Activated T-helper 1 cell treated with anti-CD3 and anti-CD28 coated beads, Interleukin-12 subunit alpha, Interleukin-12 subunit beta, Interleukin-2, Interleukin-4 antibody, amounts not matched to agents 30 ng/mL and 10 ng/mL and 1 ng/mL, durations not matched to agents 14 hours and 24 hours and 36 hours (primary cell): ENCODE results near the gene ALDH1A3. TPM values are rescaled to one million over a fixed set of nuclear protein-coding genes. Genes with fewer than 3 reads are reported as not detected.

Experiments used
- DNase-seq: peaks from one replicate; pipeline ENCODE4 v3.0.0; 2021; ENCODE audit warnings: low spot score
- H3K27ac Mint-ChIP-seq: one replicate; pipeline ENCODE4 v1.8.0; 2021; ENCODE audit warnings: mild to moderate bottlenecking, mixed read lengths
- H3K27me3 Mint-ChIP-seq: one replicate; pipeline ENCODE4 v1.8.0; 2022; ENCODE audit warnings: mild to moderate bottlenecking, moderate library complexity, mixed read lengths; ENCODE audit not compliant: insufficient read depth
- H3K36me3 Mint-ChIP-seq: one replicate; pipeline ENCODE4 v1.8.0; 2021; ENCODE audit warnings: low read depth, mixed read lengths
- H3K4me1 Mint-ChIP-seq: one replicate; pipeline ENCODE4 v1.8.0; 2021; ENCODE audit warnings: low read depth, mixed read lengths
- H3K4me3 Mint-ChIP-seq: one replicate; pipeline ENCODE4 v1.8.0; 2021; ENCODE audit warnings: mild to moderate bottlenecking, moderate library complexity, mixed read lengths
- H3K9me3 Mint-ChIP-seq: one replicate; pipeline ENCODE4 v1.8.0; 2021; ENCODE audit warnings: mixed read lengths
- intact Hi-C: fragments of 100-400 bp; cut with micrococcal nuclease; formaldehyde crosslinking; loops from one replicate; pipeline ENCODE4 v1.15.1; 2024
- total RNA-seq: library from RNA; stranded (reverse); gene quantifications from 2 replicates; pipeline ENCODE4 v1.2.3, GENCODE V29; 2022

The ALDH1A3 gene
- total RNA-seq, 1 donor from 2014 or later: not detected

- peaks cover 59% of the 10 kb centered on the region for H3K27me3 Mint-ChIP-seq
- H3K4me1 Mint-ChIP-seq: peaks cover 17% of the 10 kb centered on the region
- no peaks in the 10 kb centered on the region for H3K36me3 Mint-ChIP-seq
- peak overlapping the region; percentile 76 for H3K4me3 Mint-ChIP-seq
- DNase-seq: no peak
- H3K27ac Mint-ChIP-seq: no peak overlapping the region
- intact Hi-C loops: loop anchor here (2.0 to 5.0 kb wide), 3 partner anchors 292 to 358 kb away; partner anchors contain the start of genes CHSY1 and SELENOS
- H3K9me3 Mint-ChIP-seq: no peaks in the 10 kb centered on the region
These were observed 40.1 kb downstream of the ALDH1A3 start for GRCh38 chr15:100919481-100920405.

- intact Hi-C loops: no loop called here
- H3K9me3 Mint-ChIP-seq: no peaks in the 10 kb centered on the region
- no peak overlapping the region for H3K27ac Mint-ChIP-seq
- peaks cover 59% of the 10 kb centered on the region for H3K27me3 Mint-ChIP-seq
- H3K4me1 Mint-ChIP-seq: peaks cover 17% of the 10 kb centered on the region
- DNase-seq: no peak
- H3K4me3 Mint-ChIP-seq: peak overlapping the region; percentile 76
- H3K36me3 Mint-ChIP-seq: no peaks in the 10 kb centered on the region
These were observed 41.0 kb downstream of the ALDH1A3 start for GRCh38 chr15:100920516-100921135.

- no peak for DNase-seq
- H3K27ac Mint-ChIP-seq: no peak overlapping the region
- peak overlapping the region; percentile 23 for H3K4me3 Mint-ChIP-seq
- intact Hi-C loops: no loop called here
- no peaks in the 10 kb centered on the region for H3K9me3 Mint-ChIP-seq
- peaks cover 17% of the 10 kb centered on the region for H3K4me1 Mint-ChIP-seq
- H3K27me3 Mint-ChIP-seq: peaks cover 46% of the 10 kb centered on the region
- no peaks in the 10 kb centered on the region for H3K36me3 Mint-ChIP-seq
These were observed 42.8 kb downstream of the ALDH1A3 start for GRCh38 chr15:100922192-100923040.

- peaks cover 44% of the 10 kb centered on the region for H3K27me3 Mint-ChIP-seq
- no peak overlapping the region for H3K4me3 Mint-ChIP-seq
- DNase-seq: no peak
- H3K4me1 Mint-ChIP-seq: peaks cover 17% of the 10 kb centered on the region
- intact Hi-C loops: no loop called here
- H3K36me3 Mint-ChIP-seq: no peaks in the 10 kb centered on the region
- H3K27ac Mint-ChIP-seq: no peak overlapping the region
- no peaks in the 10 kb centered on the region for H3K9me3 Mint-ChIP-seq
These were observed 43.4 kb downstream of the ALDH1A3 start for GRCh38 chr15:100923076-100923475.

- H3K9me3 Mint-ChIP-seq: no peaks in the 10 kb centered on the region
- H3K4me3 Mint-ChIP-seq: no peak overlapping the region
- peaks cover 12% of the 10 kb centered on the region for H3K4me1 Mint-ChIP-seq
- peaks cover 37% of the 10 kb centered on the region for H3K27me3 Mint-ChIP-seq
- intact Hi-C loops: no loop called here
- H3K36me3 Mint-ChIP-seq: no peaks in the 10 kb centered on the region
- DNase-seq: no peak
- H3K27ac Mint-ChIP-seq: no peak overlapping the region
These were observed 44.3 kb downstream of the ALDH1A3 start for GRCh38 chr15:100923902-100924301.

DNA sequence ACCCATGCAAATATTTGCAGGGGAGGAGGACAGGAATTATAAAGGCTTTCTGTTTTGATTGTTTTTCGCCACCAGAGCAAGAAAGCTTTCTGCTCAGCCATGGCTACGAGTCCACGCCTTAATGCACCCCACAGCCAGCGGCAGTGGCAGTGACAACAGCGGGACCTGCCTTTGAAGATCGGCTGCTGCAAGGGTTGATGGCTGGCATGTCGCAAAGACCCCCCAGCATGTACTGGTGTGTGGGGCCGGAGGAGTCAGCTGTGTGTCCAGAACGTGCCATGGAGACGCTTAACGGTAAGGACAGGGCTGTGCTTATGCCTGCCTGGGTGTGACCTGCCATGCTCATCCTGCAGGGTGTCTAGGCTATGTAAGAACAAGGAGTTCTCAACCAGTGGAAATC lies 44.8 kb downstream of the ALDH1A3 start:
- H3K4me3 Mint-ChIP-seq: no peak overlapping the region
- H3K27me3 Mint-ChIP-seq: peaks cover 37% of the 10 kb centered on the region
- no peak overlapping the region for H3K27ac Mint-ChIP-seq
- no peaks in the 10 kb centered on the region for H3K36me3 Mint-ChIP-seq
- no peak for DNase-seq
- H3K4me1 Mint-ChIP-seq: peaks cover 12% of the 10 kb centered on the region
- intact Hi-C loops: no loop called here
- no peaks in the 10 kb centered on the region for H3K9me3 Mint-ChIP-seq

DNA sequence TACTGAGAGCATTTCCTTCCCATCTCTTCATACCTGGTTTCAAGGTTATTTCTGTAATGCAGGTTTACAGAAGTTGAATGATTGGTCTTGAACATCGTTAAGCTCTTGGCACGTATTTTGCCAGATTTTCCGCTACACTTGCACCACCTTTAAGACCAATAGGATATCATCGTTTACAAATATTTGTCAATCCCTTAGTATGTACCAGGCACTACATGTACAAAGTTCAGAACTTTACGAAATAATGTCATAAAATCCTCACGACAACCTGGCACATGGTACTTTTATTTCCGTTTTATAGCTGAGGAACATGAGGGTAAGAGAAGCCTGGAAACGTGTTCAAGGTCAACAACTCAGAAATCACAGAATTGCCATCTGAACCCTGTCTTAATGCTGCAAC lies 45.8 kb downstream of the ALDH1A3 start:
- no peak for DNase-seq
- peaks cover 30% of the 10 kb centered on the region for H3K27me3 Mint-ChIP-seq
- no peak overlapping the region for H3K27ac Mint-ChIP-seq
- no peaks in the 10 kb centered on the region for H3K9me3 Mint-ChIP-seq
- no peak overlapping the region for H3K4me3 Mint-ChIP-seq
- intact Hi-C loops: no loop called here
- no peaks in the 10 kb centered on the region for H3K36me3 Mint-ChIP-seq
- H3K4me1 Mint-ChIP-seq: peaks cover 12% of the 10 kb centered on the region

DNA sequence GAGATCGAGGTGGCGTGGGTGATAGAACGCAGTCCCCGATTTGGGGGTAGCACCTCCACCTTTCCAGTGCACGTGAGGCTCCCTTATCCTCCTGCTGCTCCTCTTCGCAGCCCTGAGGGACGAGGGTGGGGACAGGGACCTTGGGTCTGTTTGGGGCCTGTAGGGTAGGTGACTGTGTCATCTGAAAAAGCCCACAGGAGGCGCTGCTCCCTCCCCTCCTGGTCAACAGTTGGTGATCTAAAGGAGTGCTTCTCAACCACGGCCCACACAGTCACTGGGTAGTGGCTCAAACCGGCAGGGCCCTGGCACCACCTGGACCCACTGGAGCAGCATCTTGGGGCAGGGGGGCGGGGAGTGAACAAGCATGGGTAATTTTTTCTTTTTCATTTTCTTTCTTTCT lies 46.6 kb downstream of the ALDH1A3 start:
- intact Hi-C loops: no loop called here
- DNase-seq: no peak
- Mint-ChIP-seq H3K4me3 (no peak overlapping the region), H3K4me1 (peaks cover 12% of the 10 kb centered on the region), H3K36me3 (no peaks in the 10 kb centered on the region), H3K27me3 (peaks cover 23% of the 10 kb centered on the region), H3K27ac (no peak overlapping the region), H3K9me3 (no peaks in the 10 kb centered on the region)

GRCh38 chr15:100926971-100927756 lies 47.5 kb downstream of the ALDH1A3 start:
- no peak for DNase-seq

GRCh38 chr15:100928632-100929280 lies 49.1 kb downstream of the ALDH1A3 start:
- intact Hi-C loops: no loop called here
- Mint-ChIP-seq H3K4me3 (no peak overlapping the region), H3K9me3 (no peaks in the 10 kb centered on the region), H3K27ac (no peak overlapping the region), H3K36me3 (no peaks in the 10 kb centered on the region), H3K4me1 (no peaks in the 10 kb centered on the region), H3K27me3 (peaks cover 7% of the 10 kb centered on the region)
- DNase-seq: no peak

More at GRCh38 chr15:100926971-100927756, 47.5 kb downstream of the ALDH1A3 start:
- Mint-ChIP-seq H3K4me3 (no peak overlapping the region), H3K4me1 (peaks cover 7% of the 10 kb centered on the region), H3K27ac (no peak overlapping the region), H3K27me3 (peaks cover 17% of the 10 kb centered on the region), H3K36me3 (no peaks in the 10 kb centered on the region), H3K9me3 (no peaks in the 10 kb centered on the region)
- intact Hi-C loops: no loop called here

DNA sequence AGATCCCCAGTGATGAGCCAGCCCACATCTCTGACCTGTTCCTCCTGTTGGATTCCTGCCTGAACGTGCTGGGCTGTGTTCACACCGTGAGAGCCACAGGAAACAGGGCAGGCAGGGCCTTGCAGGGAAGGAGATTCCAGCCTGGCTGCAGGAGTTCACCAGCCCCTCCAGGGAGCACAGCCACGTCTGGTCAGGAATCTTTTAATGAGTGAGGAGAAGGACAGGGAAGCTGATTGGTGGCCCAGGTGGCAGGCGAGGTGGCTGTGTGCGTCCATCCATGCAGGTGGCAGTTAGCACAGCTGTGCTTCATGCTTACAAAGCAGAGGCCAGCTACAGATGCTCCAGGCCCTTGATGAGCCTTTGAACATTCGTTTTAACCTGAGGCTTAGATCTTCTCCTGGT lies 50.0 kb downstream of the ALDH1A3 start:
- intact Hi-C loops: no loop called here
- no peak overlapping the region for H3K27ac Mint-ChIP-seq
- H3K4me3 Mint-ChIP-seq: no peak overlapping the region
- H3K27me3 Mint-ChIP-seq: no peaks in the 10 kb centered on the region
- H3K36me3 Mint-ChIP-seq: no peaks in the 10 kb centered on the region
- no peaks in the 10 kb centered on the region for H3K9me3 Mint-ChIP-seq
- no peaks in the 10 kb centered on the region for H3K4me1 Mint-ChIP-seq
- DNase-seq: no peak
